Heart right ventricle (tissue), 16 donors: Measurements from ENCODE around the gene LMTK3. TPM values are rescaled to one million over a fixed set of nuclear protein-coding genes. Genes with fewer than 3 reads are reported as not detected.

Experiments
- ATAC-seq, 8 donors: fragments of 200-7000 bp; cut with Tn5 transposase; one replicate each; pipeline ENCODE4 v1.9.1; 2020; ENCODE audit warnings: mild to moderate bottlenecking in 8 of 8, moderate library complexity in 8 of 8, moderate number of reproducible peaks in 1 of 8
- DNase-seq, 2 donors: peaks; one replicate each; pipeline ENCODE4 v3.0.0-alpha.2; 2020
- H3K27ac ChIP-seq, 10 donors: fragments of 200-600 bp; sonication (generic) in 2 of 10; one replicate each; pipeline versions ENCODE4 v1.5.0 to v1.8.0; 2020 to 2022; ENCODE audit warnings: mild to moderate bottlenecking in 3 of 10
- H3K27me3 ChIP-seq, 7 donors: fragments of 200-600 bp; one replicate each; pipeline ENCODE4 v1.8.0; 2021 to 2022; ENCODE audit warnings: mild to moderate bottlenecking in 2 of 7
- H3K36me3 ChIP-seq, 9 donors: fragments of 200-600 bp; sonication (generic) in 1 of 9; one replicate each; pipeline versions ENCODE4 v1.5.0 to v1.8.0; 2020 to 2022; ENCODE audit warnings: mild to moderate bottlenecking in 2 of 9
- H3K4me1 ChIP-seq, 9 donors: fragments of 200-600 bp; sonication (generic) in 1 of 9; one replicate each; pipeline versions ENCODE4 v1.5.0 to v1.8.0; 2020 to 2022; ENCODE audit warnings: mild to moderate bottlenecking in 4 of 9
- H3K4me3 ChIP-seq, 10 donors: fragments of 200-600 bp; sonication (generic) in 2 of 10; one replicate each; pipeline versions ENCODE4 v1.5.0 to v1.8.0; 2020 to 2022; ENCODE audit warnings: mild to moderate bottlenecking in 7 of 10, moderate library complexity in 2 of 10
- H3K9me3 ChIP-seq, 11 donors: fragments of 200-600 bp in 10 of 11; sonication (generic) in 2 of 11; one replicate each; pipeline versions ENCODE4 v1.5.0 to v1.8.0; 2013 to 2022; ENCODE audit warnings: mild to moderate bottlenecking in 2 of 11, control low read depth in 1 of 11, moderate library complexity in 1 of 11
- WGBS, 2 donors: extraction: QIAGEN DNeasy Blood & Tissue Kit; methylation state at CpG; one replicate each; pipeline ENCODE4 v1.1.7; 2013; ENCODE audit warnings: inconsistent platforms in 1 of 2; 5-methylcytosine and 5-hydroxymethylcytosine counted together
- intact Hi-C, 10 donors: fragments of 100-400 bp; cut with DNase I; formaldehyde crosslinking; loops; one replicate each; pipeline versions ENCODE4 v1.11.1 to v1.14.2; 2022
- polyA plus RNA-seq, 2 donors: library from polyadenylated mRNA; stranded (reverse); fragments of 200-250 nt; gene quantifications; one replicate each; pipeline ENCODE4 v1.2.3, GENCODE V29; 2013
- total RNA-seq, 10 donors: library from RNA; stranded (reverse); fragmentation: NEBNext Ultra II Directional in 3 of 10; extraction: Animal tissue kit (Norgen Biotek cat#: 25700) in 3 of 10; gene quantifications; one replicate each; pipeline versions ENCODE4 v1.2.1 to v1.2.4, GENCODE V29; 2021 to 2023
- TF ChIP-seq, protein P1 (sequence below), 9 donors: fragments of 200-600 bp; sonication (generic) in 2 of 9; IDR thresholded peaks; one replicate each; pipeline versions ENCODE4 v1.5.0 to v1.8.0; 2021 to 2022; ENCODE audit warnings: antibody characterized with exemption in 9 of 9, mild to moderate bottlenecking in 5 of 9, moderate library complexity in 1 of 9
- donor health status: Arrhythmogenic right ventricular cardiomyopathy.
- donor health status: ischemic (EF 13 %, LVEDD 7.1; RV severe dilation, severe dysfunction).
- donor health status: healthy with polysubstance abuse.
- donor health status: DM: no; HTN: yes; CAD: no.
- donor health status: DM: no; HTN: no; CAD: no.
- donor health status: ischemic (EF 25% LVEDD 6.9; RV normal size, moderate dysfunction).
- donor health status: ischemic (EF 25% LVEDD 5.7; RV mildly dilated, moderate dysfunction).
- donor health status: healthy.
- donor health status: DM: yes; HTN: yes; CAD: no.
- donor health status: Ischemic cardiomyopathy.
- donor health status: ischemic (EF 35%, LVEDD 5.7; RV mildly dilated, moderate dysfunction).
- donor health status: nonischemic (EF 11% LVEDD 7.7; RV severe dilation, severe dysfunction).
- donor health status: DM: yes; HTN: yes; CAD: no.
- donor health status: PGD.
- donor health status: ischemic (EF 29% LVEDD 5.4; RV normal size, mild dysfunction).
- donor health status: nonischemic (EF 23%, LVEDD 6.1; RV moderate dilation, normal function).

Gene LMTK3
- total and polyA plus RNA-seq, 12 donors: 0.12 to 1.5 (median 0.88) TPM

DNA sequence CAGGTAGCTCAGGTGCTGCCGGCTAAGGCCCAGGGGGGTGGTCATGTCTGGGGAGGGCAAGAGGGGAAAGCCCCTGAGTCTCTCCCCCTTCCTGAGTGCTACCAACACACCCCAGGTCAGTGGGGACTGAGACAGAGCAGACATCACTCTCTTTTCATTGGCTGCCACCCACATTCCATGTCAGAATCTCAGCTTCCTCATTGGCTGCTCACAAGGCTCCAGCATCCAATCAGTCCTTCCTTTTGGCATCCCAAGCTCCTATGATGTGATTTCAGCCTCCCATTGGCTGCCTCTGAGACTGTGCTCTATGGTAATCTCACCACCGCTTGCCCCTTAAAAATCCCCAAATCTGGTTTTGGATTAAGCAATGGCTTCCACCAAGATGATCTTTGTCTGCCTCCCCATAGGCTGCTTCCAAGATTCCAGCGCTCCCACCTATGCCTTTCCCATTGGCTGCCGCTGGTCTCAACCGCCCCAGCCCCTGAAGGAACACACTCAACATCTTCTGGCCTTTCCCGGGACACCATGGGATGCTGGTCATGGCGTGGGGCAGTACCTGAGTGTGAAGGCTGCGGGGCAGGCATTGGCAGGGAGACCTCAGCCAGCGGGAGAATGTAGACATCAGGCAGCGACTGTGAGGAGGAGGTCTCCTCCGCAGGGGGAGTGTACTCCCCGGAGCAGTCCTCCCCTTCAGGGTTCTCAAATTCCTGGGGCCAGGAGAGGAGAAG is 2.0 kb downstream of the LMTK3 start:
- intact Hi-C loops: loop anchor here in 7 of 10 donors (2.0 to 5.0 kb wide), 3 partner anchors 65 to 78 kb away; no protein-coding TSS in a partner anchor
- Histone ChIP-seq H3K9me3 (no peaks in the 10 kb centered on the region), H3K36me3 (no peaks in the 10 kb centered on the region), H3K4me3 (no peak overlapping the region), H3K27ac (no peak overlapping the region), H3K4me1 (peaks cover 0 to 27% (median 12%) of the 10 kb centered on the region in 9 donors), H3K27me3 (peaks cover 4 to 48% (median 35%) of the 10 kb centered on the region in 7 donors)
- WGBS, 2 donors: 72 to 78% methylated on average over 11 to 12 of the region's 12 CpGs
- TF ChIP-seq, protein P1, sequence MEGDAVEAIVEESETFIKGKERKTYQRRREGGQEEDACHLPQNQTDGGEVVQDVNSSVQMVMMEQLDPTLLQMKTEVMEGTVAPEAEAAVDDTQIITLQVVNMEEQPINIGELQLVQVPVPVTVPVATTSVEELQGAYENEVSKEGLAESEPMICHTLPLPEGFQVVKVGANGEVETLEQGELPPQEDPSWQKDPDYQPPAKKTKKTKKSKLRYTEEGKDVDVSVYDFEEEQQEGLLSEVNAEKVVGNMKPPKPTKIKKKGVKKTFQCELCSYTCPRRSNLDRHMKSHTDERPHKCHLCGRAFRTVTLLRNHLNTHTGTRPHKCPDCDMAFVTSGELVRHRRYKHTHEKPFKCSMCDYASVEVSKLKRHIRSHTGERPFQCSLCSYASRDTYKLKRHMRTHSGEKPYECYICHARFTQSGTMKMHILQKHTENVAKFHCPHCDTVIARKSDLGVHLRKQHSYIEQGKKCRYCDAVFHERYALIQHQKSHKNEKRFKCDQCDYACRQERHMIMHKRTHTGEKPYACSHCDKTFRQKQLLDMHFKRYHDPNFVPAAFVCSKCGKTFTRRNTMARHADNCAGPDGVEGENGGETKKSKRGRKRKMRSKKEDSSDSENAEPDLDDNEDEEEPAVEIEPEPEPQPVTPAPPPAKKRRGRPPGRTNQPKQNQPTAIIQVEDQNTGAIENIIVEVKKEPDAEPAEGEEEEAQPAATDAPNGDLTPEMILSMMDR (IDR thresholded peaks at IDR 0.05): no peak
- no peak for DNase-seq
- no peak for ATAC-seq

DNA sequence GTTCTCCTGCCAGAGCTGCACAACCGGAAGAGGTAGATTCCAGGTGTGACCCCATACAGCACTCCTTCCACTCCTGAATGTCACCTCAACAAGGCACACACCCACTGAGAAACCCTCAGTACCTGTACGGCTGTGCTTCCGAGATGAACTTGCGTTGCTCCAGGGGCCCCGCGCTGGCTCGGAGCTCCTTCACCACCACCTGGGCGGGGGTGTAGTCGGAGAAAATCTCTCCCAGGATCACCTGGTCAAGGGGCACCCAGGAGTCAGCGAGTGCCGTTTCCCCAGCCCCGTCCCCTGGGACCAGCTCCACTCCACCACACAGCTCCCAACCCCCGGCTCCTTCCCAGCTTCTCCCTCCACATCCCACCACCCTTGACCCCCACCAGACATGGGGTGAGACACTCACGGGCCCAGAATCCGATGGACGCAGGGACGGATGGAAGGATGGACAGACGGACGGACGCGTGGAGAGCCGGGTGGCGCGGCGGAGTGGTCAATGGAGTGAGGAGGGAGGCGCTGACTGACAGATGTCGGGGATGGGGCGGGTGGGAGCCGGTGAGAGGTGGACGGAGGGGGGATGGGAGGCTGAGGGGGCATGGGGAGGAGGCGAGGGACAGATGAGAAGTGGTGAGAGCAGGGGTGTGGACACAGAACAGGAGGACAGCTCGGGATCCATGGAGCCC is 2.8 kb downstream of the LMTK3 start:
- no peaks in the 10 kb centered on the region for H3K9me3 ChIP-seq
- ATAC-seq (no peak), DNase-seq (no peak)
- intact Hi-C loops: loop anchor here in 5 of 10 donors (5.0 kb wide), 2 partner anchors 73 to 78 kb away; no protein-coding TSS in a partner anchor
- TF ChIP-seq, protein P1 (IDR thresholded peaks at IDR 0.05): no peak
- no peak overlapping the region for H3K4me3 ChIP-seq
- 80 to 83% methylated on average over 32 of the region's 32 CpGs for WGBS, 2 donors
- no peak overlapping the region for H3K27ac ChIP-seq
- peaks cover 0 to 24% (median 11%) of the 10 kb centered on the region in 9 donors for H3K4me1 ChIP-seq
- no peaks in the 10 kb centered on the region for H3K36me3 ChIP-seq
- H3K27me3 ChIP-seq: peaks cover 4 to 46% (median 32%) of the 10 kb centered on the region in 7 donors

DNA sequence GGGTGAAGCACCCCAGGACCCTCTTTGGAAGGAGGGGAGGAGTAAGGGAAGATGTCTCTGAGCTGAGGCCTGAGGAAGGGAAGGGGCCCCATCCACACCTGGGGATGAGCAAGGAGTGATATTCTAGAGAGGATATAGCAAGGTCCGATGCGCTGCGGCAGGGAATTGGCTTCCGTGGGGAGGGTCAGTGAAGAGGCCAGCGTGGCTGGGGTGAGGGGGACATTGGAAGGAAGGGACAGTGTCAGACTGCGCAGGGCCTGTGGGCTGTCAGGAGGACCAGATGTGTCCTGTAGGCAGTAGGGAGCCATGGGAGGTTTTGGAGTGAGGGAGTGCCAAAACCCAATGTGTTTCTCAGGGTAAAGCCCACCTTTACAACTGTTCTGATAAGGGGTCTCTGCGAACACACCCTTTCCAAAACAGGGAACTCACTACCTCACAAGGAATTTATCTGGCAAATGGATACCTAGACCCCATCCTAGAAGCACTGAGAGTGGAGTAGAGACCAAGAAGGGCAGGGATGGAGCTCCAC is 3.7 kb downstream of the LMTK3 start:
- Histone ChIP-seq H3K27me3 (peaks cover 4 to 38% (median 24%) of the 10 kb centered on the region in 7 donors), H3K36me3 (no peaks in the 10 kb centered on the region), H3K9me3 (no peaks in the 10 kb centered on the region), H3K4me1 (peaks cover 0 to 15% (median 6%) of the 10 kb centered on the region in 9 donors), H3K27ac (no peak overlapping the region), H3K4me3 (no peak overlapping the region)
- 76 to 90% methylated on average over 7 of the region's 7 CpGs for WGBS, 2 donors
- intact Hi-C loops: loop anchor here in 5 of 10 donors (5.0 kb wide), 2 partner anchors 74 to 79 kb away; no protein-coding TSS in a partner anchor
- ATAC-seq (no peak), DNase-seq (no peak)
- TF ChIP-seq, protein P1 (IDR thresholded peaks at IDR 0.05): no peak

DNA sequence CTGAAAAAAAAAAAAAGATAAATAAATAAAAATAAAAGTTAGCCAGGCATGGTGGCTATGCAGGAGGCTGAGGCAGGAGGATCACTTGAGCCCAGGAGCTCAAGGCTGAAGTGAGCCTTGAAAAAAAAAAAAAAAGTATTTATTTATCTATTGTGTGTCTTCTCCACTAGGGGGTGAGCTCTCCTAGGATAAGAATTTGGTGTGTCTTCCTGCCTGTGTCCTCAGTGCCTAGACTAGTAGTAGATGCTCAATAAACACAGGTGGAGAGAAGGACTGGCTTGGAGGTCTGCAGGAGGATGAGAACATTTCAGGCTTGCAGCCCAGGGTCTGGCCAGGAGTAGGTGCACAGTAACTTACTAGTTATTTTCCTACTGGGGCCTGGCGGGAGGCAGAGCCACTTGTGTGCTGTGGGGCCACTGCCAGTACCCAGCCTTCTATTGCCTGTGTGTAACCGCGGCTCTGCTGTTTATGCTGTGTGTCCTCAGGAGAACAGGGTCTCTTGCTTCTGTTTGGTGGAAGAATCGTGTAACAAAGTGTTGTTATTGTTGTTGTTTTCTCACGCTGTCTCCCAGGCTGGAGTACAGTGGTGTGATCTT is 5.4 kb downstream of the LMTK3 start:
- DNase-seq (no peak), ATAC-seq (no peak)
- peaks cover 0 to 13% (median 8%) of the 10 kb centered on the region in 9 donors for H3K4me1 ChIP-seq
- WGBS, 2 donors: 88% methylated on average over 5 of the region's 5 CpGs
- peaks cover 3 to 34% (median 22%) of the 10 kb centered on the region in 7 donors for H3K27me3 ChIP-seq
- TF ChIP-seq, protein P1 (IDR thresholded peaks at IDR 0.05): peak; percentile 9 to 52 (median 41)
- no peaks in the 10 kb centered on the region for H3K9me3 ChIP-seq
- H3K27ac ChIP-seq: no peak overlapping the region
- intact Hi-C loops: loop anchor here in 6 of 10 donors (1.0 to 5.0 kb wide), 3 partner anchors 76 to 81 kb away; no protein-coding TSS in a partner anchor
- H3K4me3 ChIP-seq: no peak overlapping the region
- H3K36me3 ChIP-seq: no peaks in the 10 kb centered on the region
